Keratinocyte (primary cell): ENCODE results near the gene CA14.
"Not testable (repeated sequence)": the region's sequence is repeated elsewhere in the genome, so short reads cannot be mapped to it uniquely, and the experiment has no call there.

ENCODE experiments used
- CTCF ChIP-seq, 3 experiments: IDR thresholded peaks in 1 of 3; conservative IDR thresholded peaks in 1 of 3; optimal IDR thresholded peaks in 1 of 3; 2 replicates in 2 of 3; 3 replicates in 1 of 3; pipeline versions ENCODE3 to v1.5.1; 2011; ENCODE audit warnings: low read length in 3 of 3, mild to moderate bottlenecking in 3 of 3, moderate library complexity in 2 of 3, control low read depth in 1 of 3, inconsistent platforms in 1 of 3; ENCODE audit not compliant: insufficient read depth in 2 of 3; ENCODE audit errors: extremely low read depth in 1 of 3
- EZH2 ChIP-seq: IDR thresholded peaks from one replicate; pipeline ENCODE4 v1.6.1; 2012; ENCODE audit warnings: inconsistent platforms, mild to moderate bottlenecking, low read length, moderate library complexity

- TF ChIP-seq EZH2; CTCF (optimal IDR thresholded peaks at IDR 0.05 in 1 of 3, IDR thresholded peaks at IDR 0.05 in 1 of 3, conservative IDR thresholded peaks at IDR 0.05 in 1 of 3; ENCODE audit: extremely low read depth in 1 of 3, insufficient read depth in 2 of 3, low read length in 3 of 3): not testable (repeated sequence)
These were observed 41.7 kb upstream of the CA14 start for GRCh38 chr1:150215855-150216254.
